Naive thymus-derived CD4-positive, alpha-beta T cell (primary cell): ENCODE data around the gene WDR17. TPM values are rescaled to one million over a fixed set of nuclear protein-coding genes. Genes with fewer than 3 reads are reported as not detected.

Source experiments
- ATAC-seq: fragments of 150-1000 bp; cut with Tn5 transposase; 2 replicates; pipeline ENCODE4 v1.10.0; 2021; ENCODE audit warnings: mild to moderate bottlenecking, moderate library complexity
- CTCF ChIA-PET: fragments of 350-600 bp; sonication (Branson Sonifier 250); formaldehyde crosslinking; loops from one replicate; lab custom pipeline; 2021; ENCODE audit warnings: antibody characterized with exemption; lab: Charles Lee
- POLR2A ChIA-PET: fragments of 350-600 bp; sonication (Branson Sonifier 250); formaldehyde crosslinking; loops from one replicate; lab custom pipeline; 2021; ENCODE audit warnings: antibody characterized with exemption, inconsistent platforms; lab: Charles Lee
- DNase-seq, 9 donors: peaks; one replicate each; pipeline versions ENCODE4 v3.0.0 to v3.0.0-alpha.2; 2020 to 2022; ENCODE audit warnings: mixed read lengths in 1 of 9
- H3K27ac ChIP-seq: one replicate; pipeline ENCODE4 v1.7.0; 2013; ENCODE audit warnings: mild to moderate bottlenecking, low read depth, low read length, moderate library complexity
- H3K27me3 ChIP-seq, 2 donors: one replicate each; pipeline ENCODE4 v1.7.0; 2013; ENCODE audit warnings: low read length in 2 of 2, mild to moderate bottlenecking in 2 of 2, moderate library complexity in 2 of 2; ENCODE audit not compliant: control insufficient read depth in 2 of 2, insufficient read depth in 2 of 2
- H3K36me3 ChIP-seq, 3 experiments: 1 replicate in 2 of 3; 2 replicates in 1 of 3; pipeline ENCODE4 v1.7.0; 2013; ENCODE audit warnings: low read length in 3 of 3, mild to moderate bottlenecking in 3 of 3, moderate library complexity in 1 of 3; ENCODE audit not compliant: insufficient read depth in 3 of 3, control insufficient read depth in 2 of 3
- H3K4me1 ChIP-seq, 2 donors: one replicate each; pipeline ENCODE4 v1.7.0; 2013; ENCODE audit warnings: low read length in 2 of 2, mild to moderate bottlenecking in 2 of 2, moderate library complexity in 1 of 2; ENCODE audit not compliant: control insufficient read depth in 2 of 2, insufficient read depth in 2 of 2
- H3K4me3 ChIP-seq: 2 replicates; pipeline ENCODE4 v1.7.0; 2013; ENCODE audit warnings: mild to moderate bottlenecking, low read length
- H3K9me3 ChIP-seq, 3 experiments: 1 replicate in 2 of 3; 2 replicates in 1 of 3; pipeline ENCODE4 v1.7.0; 2013; ENCODE audit warnings: low read length in 3 of 3; ENCODE audit not compliant: control insufficient read depth in 2 of 3
- H3K27ac Mint-ChIP-seq, 9 donors: one replicate each; pipeline ENCODE4 v1.8.0; 2020 to 2022; ENCODE audit warnings: mixed read lengths in 9 of 9, mild to moderate bottlenecking in 8 of 9, moderate library complexity in 5 of 9, inconsistent platforms in 2 of 9
- H3K27me3 Mint-ChIP-seq, 5 donors: one replicate each; pipeline ENCODE4 v1.8.0; 2021 to 2022; ENCODE audit warnings: mixed read lengths in 5 of 5, mild to moderate bottlenecking in 1 of 5
- H3K36me3 Mint-ChIP-seq, 5 donors: one replicate each; pipeline ENCODE4 v1.8.0; 2020 to 2022; ENCODE audit warnings: mixed read lengths in 5 of 5, mild to moderate bottlenecking in 3 of 5, inconsistent platforms in 1 of 5
- H3K4me1 Mint-ChIP-seq, 7 donors: one replicate each; pipeline ENCODE4 v1.8.0; 2020 to 2022; ENCODE audit warnings: mixed read lengths in 7 of 7, mild to moderate bottlenecking in 3 of 7, inconsistent platforms in 1 of 7
- H3K4me3 Mint-ChIP-seq, 10 donors: one replicate each; pipeline ENCODE4 v1.8.0; 2020 to 2022; ENCODE audit warnings: mild to moderate bottlenecking in 10 of 10, mixed read lengths in 10 of 10, moderate library complexity in 6 of 10, inconsistent platforms in 2 of 10
- H3K9me3 Mint-ChIP-seq, 11 donors: one replicate each; pipeline ENCODE4 v1.8.0; 2020 to 2022; ENCODE audit warnings: mixed read lengths in 11 of 11, mild to moderate bottlenecking in 4 of 11, inconsistent platforms in 1 of 11, moderate library complexity in 1 of 11
- intact Hi-C, 2 donors: fragments of 100-400 bp; cut with micrococcal nuclease; formaldehyde crosslinking; loops; one replicate each; pipeline ENCODE4 v1.15.1; 2023
- polyA plus RNA-seq, 2 donors: library from polyadenylated mRNA; unstranded; fragments of 300-500 nt; fragmentation: Illumina TruSeq; gene quantifications; one replicate each; pipeline ENCODE4 v1.2.3, GENCODE V29; 2021
- total RNA-seq, 6 experiments: library from RNA in 5 of 6; stranded (reverse) in 5 of 6; gene quantifications; 1 replicate in 5 of 6; 2 replicates in 1 of 6; pipeline ENCODE4 v1.2.3 and lab custom pipeline; 2021 to 2026

The WDR17 gene
- total and polyA plus RNA-seq, 7 experiments from 2014 or later, result 0.22 to 1.5 (median 0.87) TPM

DNA sequence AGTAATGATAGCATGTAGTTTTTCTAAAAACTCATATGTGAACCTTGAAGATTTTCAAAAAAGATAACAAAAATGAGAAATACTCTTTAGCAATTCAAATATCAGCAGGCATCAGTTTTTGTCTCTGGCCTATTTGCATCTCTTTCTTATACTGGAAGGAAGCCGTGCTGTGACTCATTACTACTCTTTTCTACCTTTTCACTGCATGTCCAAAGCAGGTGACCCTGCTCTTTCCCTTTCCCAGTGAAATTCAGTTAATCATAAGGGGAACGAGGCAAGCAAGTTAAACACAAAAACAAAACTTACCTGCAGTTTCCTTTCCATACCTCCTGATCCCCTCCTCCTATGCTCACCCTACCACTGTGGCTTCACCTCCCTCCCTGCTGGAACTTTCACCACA is 120.4 kb downstream of the WDR17 start:
- Histone ChIP-seq H3K4me3 (no peak overlapping the region), H3K4me1 (no peaks in the 10 kb centered on the region), H3K9me3 (no peaks in the 10 kb centered on the region), H3K27ac (no peak overlapping the region), H3K36me3 (no peaks in the 10 kb centered on the region), H3K27me3 (no peaks in the 10 kb centered on the region)
- H3K27me3 Mint-ChIP-seq, result peaks cover 6 to 43% (median 29%) of the 10 kb centered on the region in 5 donors
- intact Hi-C loops, result no loop called here
- H3K4me1 Mint-ChIP-seq, result no peaks in the 10 kb centered on the region
- no peaks in the 10 kb centered on the region for H3K9me3 Mint-ChIP-seq
- ChIA-PET POLR2A (no interaction called here), CTCF (no interaction called here)
- ATAC-seq (no peak), DNase-seq (no peak)
- no peak overlapping the region for H3K4me3 Mint-ChIP-seq
- H3K36me3 Mint-ChIP-seq, result no peaks in the 10 kb centered on the region
- H3K27ac Mint-ChIP-seq, result no peak overlapping the region

DNA sequence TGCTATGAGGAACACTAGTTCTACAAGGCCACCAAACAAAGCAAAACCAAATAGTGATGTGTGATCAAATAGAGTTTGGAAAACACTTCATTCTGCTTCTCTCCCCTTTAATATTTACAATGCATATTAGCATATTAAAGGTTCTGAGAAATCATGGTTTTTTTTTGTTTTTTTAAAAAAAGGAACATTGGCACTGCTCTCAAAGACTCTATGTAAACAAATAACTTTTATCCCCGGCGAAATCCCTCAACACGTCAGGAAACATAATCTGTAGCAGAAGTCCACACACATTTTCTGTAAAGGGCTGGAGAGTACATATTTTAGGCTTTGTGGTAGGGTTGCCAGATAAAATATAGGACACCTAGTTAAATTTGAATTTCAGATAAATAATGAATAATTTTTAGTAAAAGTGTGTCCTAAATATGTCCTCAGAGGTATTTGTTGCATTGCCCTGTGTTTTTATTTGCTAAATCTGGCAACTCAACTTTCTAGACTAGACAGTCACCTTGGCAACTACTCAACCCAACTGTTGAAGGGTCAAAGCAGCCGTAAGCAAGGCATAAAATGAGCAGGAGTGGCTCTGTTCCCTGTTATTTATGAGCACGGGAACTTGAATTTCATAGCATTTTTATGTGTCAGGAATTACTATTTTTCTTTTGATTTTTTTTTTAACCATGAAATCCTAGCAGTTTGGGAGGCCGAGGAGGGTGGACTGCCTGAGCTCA is 121.2 kb downstream of the WDR17 start:
- H3K4me1 ChIP-seq, result no peaks in the 10 kb centered on the region
- no peak overlapping the region for H3K27ac ChIP-seq
- no peaks in the 10 kb centered on the region for H3K27me3 ChIP-seq
- CTCF ChIA-PET, result no interaction called here
- H3K36me3 ChIP-seq, result no peaks in the 10 kb centered on the region
- no peak overlapping the region for H3K27ac Mint-ChIP-seq
- DNase-seq (no peak), ATAC-seq (no peak)
- no peak overlapping the region for H3K4me3 ChIP-seq
- no peaks in the 10 kb centered on the region for H3K9me3 Mint-ChIP-seq
- intact Hi-C loops, result no loop called here
- no peaks in the 10 kb centered on the region for H3K36me3 Mint-ChIP-seq
- POLR2A ChIA-PET, result no interaction called here
- peaks cover 6 to 50% (median 37%) of the 10 kb centered on the region in 5 donors for H3K27me3 Mint-ChIP-seq
- H3K4me3 Mint-ChIP-seq, result no peak overlapping the region
- no peaks in the 10 kb centered on the region for H3K9me3 ChIP-seq
- H3K4me1 Mint-ChIP-seq, result no peaks in the 10 kb centered on the region

DNA sequence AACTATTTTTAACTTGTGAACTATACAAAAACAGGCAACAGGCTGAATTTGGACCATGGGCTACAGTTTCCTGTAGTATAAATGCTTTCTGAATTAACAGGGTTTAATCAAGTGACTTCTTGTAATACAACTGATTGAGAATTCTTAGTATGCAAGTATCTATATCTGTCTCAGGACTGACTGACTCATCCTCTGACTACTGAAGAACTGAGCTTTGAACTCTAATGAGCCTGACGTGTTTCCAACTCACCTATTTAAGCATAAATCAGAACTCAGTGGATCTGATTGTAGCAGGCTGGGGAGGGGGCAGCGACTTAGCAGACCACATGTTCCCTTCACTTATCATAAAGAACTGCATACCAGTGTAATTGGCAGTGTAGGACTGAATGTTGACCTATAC is 122.0 kb downstream of the WDR17 start:
- Mint-ChIP-seq H3K9me3 (no peaks in the 10 kb centered on the region), H3K27ac (no peak overlapping the region), H3K4me1 (no peaks in the 10 kb centered on the region), H3K36me3 (no peaks in the 10 kb centered on the region), H3K4me3 (no peak overlapping the region), H3K27me3 (peaks cover 11 to 56% (median 37%) of the 10 kb centered on the region in 5 donors)
- Histone ChIP-seq H3K9me3 (no peaks in the 10 kb centered on the region), H3K27ac (no peak overlapping the region), H3K36me3 (no peaks in the 10 kb centered on the region), H3K4me1 (no peaks in the 10 kb centered on the region), H3K4me3 (no peak overlapping the region), H3K27me3 (peaks cover 0 to 3% of the 10 kb centered on the region in 2 donors)
- DNase-seq (no peak), ATAC-seq (no peak)
- intact Hi-C loops, result no loop called here
- POLR2A ChIA-PET, result no interaction called here
- CTCF ChIA-PET, result no interaction called here

DNA sequence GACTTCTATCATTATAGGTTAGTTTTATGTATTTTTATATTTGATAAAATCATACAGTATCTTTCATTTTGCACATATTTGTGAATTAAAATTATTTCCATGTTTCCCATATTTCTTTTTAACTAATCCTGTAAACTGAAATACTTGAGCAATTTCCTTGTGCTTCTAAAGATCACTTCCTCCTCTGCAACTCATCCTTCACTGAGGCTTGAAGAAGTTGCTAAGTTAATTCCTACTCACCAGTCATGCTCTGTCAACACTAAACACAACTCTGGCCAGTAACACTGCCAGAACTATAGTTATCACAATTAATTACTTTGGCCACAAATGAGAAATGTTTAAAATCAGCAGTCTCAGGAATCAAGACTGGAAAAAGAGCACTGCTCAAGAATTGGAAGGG is 123.0 kb downstream of the WDR17 start:
- Histone ChIP-seq H3K27me3 (peaks cover 0 to 12% of the 10 kb centered on the region in 2 donors), H3K4me1 (no peaks in the 10 kb centered on the region), H3K36me3 (no peaks in the 10 kb centered on the region), H3K9me3 (no peaks in the 10 kb centered on the region), H3K27ac (no peak overlapping the region), H3K4me3 (no peak overlapping the region)
- Mint-ChIP-seq H3K36me3 (no peaks in the 10 kb centered on the region), H3K9me3 (no peaks in the 10 kb centered on the region), H3K27ac (no peak overlapping the region), H3K4me1 (no peaks in the 10 kb centered on the region), H3K27me3 (peaks cover 11 to 65% (median 37%) of the 10 kb centered on the region in 5 donors), H3K4me3 (no peak overlapping the region)
- POLR2A ChIA-PET, result no interaction called here
- no peak for ATAC-seq
- DNase-seq, result no peak
- intact Hi-C loops, result no loop called here
- CTCF ChIA-PET, result no interaction called here

DNA sequence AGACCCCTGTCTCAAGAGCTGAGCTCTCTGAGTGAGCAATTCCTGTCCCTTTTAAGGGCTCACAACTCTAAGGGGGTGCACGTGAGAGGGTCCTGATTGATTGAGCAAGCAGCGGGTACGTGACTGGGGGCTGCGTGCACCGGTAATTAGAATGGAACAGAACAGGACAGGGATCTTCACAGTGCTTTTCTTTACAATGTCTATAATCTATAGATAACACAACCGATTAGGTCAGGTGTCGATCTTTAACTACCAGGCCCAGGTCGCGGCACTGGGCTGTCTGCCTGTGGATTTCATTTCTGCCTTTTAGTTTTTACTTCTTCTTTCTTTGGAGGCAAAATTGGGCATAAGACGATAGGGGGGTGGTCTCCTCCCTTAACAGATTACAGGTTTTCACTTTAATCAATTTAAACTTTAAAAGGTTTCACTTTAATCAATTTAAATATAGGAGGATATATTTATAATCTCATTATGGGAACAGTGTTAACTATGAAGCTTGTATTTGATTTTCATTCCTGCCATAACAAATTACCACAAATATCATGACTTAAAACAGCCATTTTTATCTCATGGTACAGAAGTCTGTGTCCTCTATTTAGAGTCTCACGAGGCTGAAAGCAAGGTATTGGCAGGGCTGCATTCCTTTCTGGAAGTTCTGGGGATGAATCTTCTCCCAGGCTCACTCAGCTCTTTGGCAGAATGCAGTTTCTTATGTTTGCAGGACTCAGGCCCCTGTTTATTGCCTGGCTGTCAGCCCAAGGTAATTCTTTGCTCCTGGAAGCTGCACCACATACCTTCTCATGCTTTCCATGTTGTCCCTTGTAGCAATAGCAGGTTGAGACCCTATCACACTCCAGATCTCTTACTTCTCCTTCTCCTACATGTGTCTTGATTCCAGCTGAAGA is 124.5 kb downstream of the WDR17 start:
- Mint-ChIP-seq H3K27me3 (peaks cover 11 to 57% (median 38%) of the 10 kb centered on the region in 5 donors), H3K36me3 (no peaks in the 10 kb centered on the region), H3K4me1 (peaks cover 0 to 4% (median 1%) of the 10 kb centered on the region in 7 donors), H3K4me3 (no peak overlapping the region), H3K9me3 (no peaks in the 10 kb centered on the region), H3K27ac (no peak overlapping the region)
- intact Hi-C loops, result loop anchor here in 1 of 2 donors (10.0 kb wide), 1 partner anchor 1125 kb away; no protein-coding TSS in a partner anchor
- Histone ChIP-seq H3K27ac (no peak overlapping the region), H3K36me3 (no peaks in the 10 kb centered on the region), H3K4me1 (peaks cover 0 to 5% of the 10 kb centered on the region in 2 donors), H3K4me3 (no peak overlapping the region), H3K9me3 (no peaks in the 10 kb centered on the region), H3K27me3 (peaks cover 0 to 12% of the 10 kb centered on the region in 2 donors)
- ChIA-PET POLR2A (no interaction called here), CTCF (no interaction called here)
- ATAC-seq, result no peak
- DNase-seq, result no peak

DNA sequence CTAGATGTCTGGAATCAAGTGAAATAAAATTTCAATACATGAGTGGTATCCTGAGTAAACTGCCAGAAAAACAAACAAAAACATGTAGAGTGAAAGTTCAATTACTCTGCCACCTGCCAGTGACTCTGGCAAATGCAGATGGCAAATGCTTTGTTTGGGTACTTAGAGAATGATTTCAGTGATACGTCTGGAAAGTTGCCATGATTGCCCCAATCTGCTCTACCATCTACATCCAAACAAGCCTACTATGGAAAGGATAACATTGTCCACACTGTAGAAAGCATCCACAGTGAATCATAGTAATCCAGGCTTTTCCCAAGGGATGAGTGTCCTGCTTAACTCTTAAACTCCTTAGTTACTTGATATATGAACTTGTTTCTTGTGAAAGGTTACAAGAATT is 126.3 kb downstream of the WDR17 start:
- no peak overlapping the region for H3K4me3 ChIP-seq
- H3K27ac ChIP-seq, result no peak overlapping the region
- ATAC-seq, result no peak
- POLR2A ChIA-PET, result no interaction called here
- Mint-ChIP-seq H3K27ac (no peak overlapping the region), H3K36me3 (peaks cover 0 to 2% (median 0%) of the 10 kb centered on the region in 5 donors), H3K4me3 (no peak overlapping the region), H3K27me3 (peaks cover 11 to 42% (median 24%) of the 10 kb centered on the region in 5 donors), H3K9me3 (peaks cover 0 to 6% (median 0%) of the 10 kb centered on the region in 11 donors), H3K4me1 (peaks cover 3 to 12% (median 10%) of the 10 kb centered on the region in 7 donors)
- H3K4me1 ChIP-seq, result peaks cover 5 to 9% of the 10 kb centered on the region in 2 donors
- intact Hi-C loops, result loop anchor here in 1 of 2 donors (10.0 kb wide), 1 partner anchor 1123 kb away; no protein-coding TSS in a partner anchor
- DNase-seq, result no peak
- CTCF ChIA-PET, result no interaction called here
- no peaks in the 10 kb centered on the region for H3K9me3 ChIP-seq
- no peaks in the 10 kb centered on the region for H3K36me3 ChIP-seq
- peaks cover 0 to 12% of the 10 kb centered on the region in 2 donors for H3K27me3 ChIP-seq
